Pancreas (tissue), 10 donors: ENCODE measurements around the gene NTSR1. TPM values are rescaled to one million over a fixed set of nuclear protein-coding genes. Genes with fewer than 3 reads are reported as not detected.

ENCODE experiments used
- ATAC-seq, 4 donors: fragments of 200-7000 bp; cut with Tn5 transposase; one replicate each; pipeline versions ENCODE4 v1.8.0 to v1.9.1; 2020; ENCODE audit warnings: mild to moderate bottlenecking in 4 of 4, moderate library complexity in 4 of 4
- DNase-seq, 6 donors: peaks; one replicate each; pipeline ENCODE4 v3.0.0-alpha.2; 2020
- FAIRE-seq: peaks from 2 replicates; lab custom pipeline; 2012; peaks lifted over from hg19 to GRCh38; lab: Jason Lieb, UNC
- H3K27ac ChIP-seq, 4 donors: fragments of 200-600 bp; sonication (generic); 1 replicate in 3 of 4; 2 replicates in 1 of 4; pipeline versions ENCODE4 v1.5.0 to v1.8.0; 2020
- H3K27me3 ChIP-seq, 4 donors: fragments of 200-600 bp; one replicate each; pipeline ENCODE4 v1.8.0; 2021
- H3K36me3 ChIP-seq, 3 donors: fragments of 200-600 bp; sonication (generic) in 1 of 3; one replicate each; pipeline versions ENCODE4 v1.5.0 to v1.8.0; 2020 to 2021
- H3K4me1 ChIP-seq, 3 donors: fragments of 200-600 bp; one replicate each; pipeline ENCODE4 v1.8.0; 2021
- H3K4me3 ChIP-seq, 4 donors: fragments of 200-600 bp; sonication (generic) in 2 of 4; one replicate each; pipeline versions ENCODE4 v1.5.0 to v1.8.0; 2020 to 2021
- H3K9me3 ChIP-seq, 4 donors: fragments of 200-600 bp; one replicate each; pipeline ENCODE4 v1.8.0; 2021
- WGBS, 2 donors: extraction: QIAGEN DNeasy Blood & Tissue Kit; methylation state at CpG; one replicate each; pipeline ENCODE4 v1.1.7; 2013; 5-methylcytosine and 5-hydroxymethylcytosine counted together
- intact Hi-C, 3 donors: fragments of 100-400 bp; cut with DNase I; formaldehyde crosslinking; loops; one replicate each; pipeline versions ENCODE4 v1.11.1 to v1.14.2; 2022
- polyA plus RNA-seq, 2 donors: library from polyadenylated mRNA; stranded (reverse); fragments of 200-250 nt; gene quantifications; one replicate each; pipeline ENCODE4 v1.2.3, GENCODE V29; 2013
- total RNA-seq, 6 donors: library from RNA; stranded (reverse); fragmentation: NEBNext Ultra II Directional in 4 of 6; extraction: Animal tissue kit (Norgen Biotek cat#: 25700) in 4 of 6; gene quantifications; one replicate each; pipeline versions ENCODE4 v1.2.1 to v1.2.4, GENCODE V29; 2021 to 2023
- TF ChIP-seq, protein P1 (sequence below), 4 donors: fragments of 200-600 bp; sonication (generic) in 3 of 4; IDR thresholded peaks; one replicate each; pipeline versions ENCODE4 v1.5.0 to v1.8.0; 2021; ENCODE audit warnings: antibody characterized with exemption in 4 of 4
- donor health status: healthy with polysubstance abuse.
- donor health status: DM: no; HTN: no; CAD: no; lungs with moderate emphysema.
- donor health status: DM: no; HTN: no; CAD: no.
- donor health status: control.
- donor health status: control.
- donor health status: Bipolar disorder and iron deficiency.
- donor health status: DM: yes; HTN: yes; CAD: no.
- donor health status: DM: no; HTN: no; CAD: no.
- donor health status: DM: no; HTN: no; CAD: no.
- donor health status: DM: yes; HTN: yes; CAD: no.

NTSR1 gene
- total and polyA plus RNA-seq, 8 donors: 0.02 to 0.15 (median 0.09) TPM; not detected in 2

DNA sequence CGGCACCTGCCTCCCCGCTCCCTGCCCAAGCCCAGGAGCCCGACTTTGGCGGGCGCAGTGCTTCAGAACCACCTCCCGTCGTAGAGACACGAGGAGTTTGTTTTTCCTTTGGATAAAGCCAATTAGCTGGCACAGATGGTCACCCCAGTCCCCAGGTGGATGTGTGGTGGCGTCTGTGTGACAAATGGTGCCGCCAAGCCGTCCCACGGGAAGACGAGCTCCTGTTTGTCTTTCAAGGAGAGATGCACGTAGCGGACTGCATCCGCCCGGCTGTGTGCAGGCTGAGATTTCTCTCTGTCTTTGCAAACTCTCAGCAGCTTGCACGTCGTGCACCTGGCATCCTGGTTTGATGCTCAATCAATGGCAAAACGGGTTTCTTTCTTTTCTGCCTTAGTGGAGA, 71.6 kb downstream of the NTSR1 start:
- Histone ChIP-seq H3K9me3 (no peaks in the 10 kb centered on the region), H3K27ac (no peak overlapping the region), H3K36me3 (no peaks in the 10 kb centered on the region), H3K27me3 (no peaks in the 10 kb centered on the region), H3K4me1 (no peaks in the 10 kb centered on the region), H3K4me3 (no peak overlapping the region)
- FAIRE-seq (no peak), DNase-seq (no peak), ATAC-seq (no peak)
- 36 to 51% methylated on average over 20 of the region's 20 CpGs for WGBS, 2 donors
- TF ChIP-seq, protein P1, sequence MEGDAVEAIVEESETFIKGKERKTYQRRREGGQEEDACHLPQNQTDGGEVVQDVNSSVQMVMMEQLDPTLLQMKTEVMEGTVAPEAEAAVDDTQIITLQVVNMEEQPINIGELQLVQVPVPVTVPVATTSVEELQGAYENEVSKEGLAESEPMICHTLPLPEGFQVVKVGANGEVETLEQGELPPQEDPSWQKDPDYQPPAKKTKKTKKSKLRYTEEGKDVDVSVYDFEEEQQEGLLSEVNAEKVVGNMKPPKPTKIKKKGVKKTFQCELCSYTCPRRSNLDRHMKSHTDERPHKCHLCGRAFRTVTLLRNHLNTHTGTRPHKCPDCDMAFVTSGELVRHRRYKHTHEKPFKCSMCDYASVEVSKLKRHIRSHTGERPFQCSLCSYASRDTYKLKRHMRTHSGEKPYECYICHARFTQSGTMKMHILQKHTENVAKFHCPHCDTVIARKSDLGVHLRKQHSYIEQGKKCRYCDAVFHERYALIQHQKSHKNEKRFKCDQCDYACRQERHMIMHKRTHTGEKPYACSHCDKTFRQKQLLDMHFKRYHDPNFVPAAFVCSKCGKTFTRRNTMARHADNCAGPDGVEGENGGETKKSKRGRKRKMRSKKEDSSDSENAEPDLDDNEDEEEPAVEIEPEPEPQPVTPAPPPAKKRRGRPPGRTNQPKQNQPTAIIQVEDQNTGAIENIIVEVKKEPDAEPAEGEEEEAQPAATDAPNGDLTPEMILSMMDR (IDR thresholded peaks at IDR 0.05): no peak
- intact Hi-C loops: loop anchor here in 2 of 3 donors (5.0 to 10.0 kb wide), 3 partner anchors 95 to 275 kb away; no protein-coding TSS in a partner anchor

- TF ChIP-seq, protein P1 (IDR thresholded peaks at IDR 0.05): no peak
- WGBS, 2 donors: 66 to 78% methylated on average over 17 of the region's 17 CpGs
- no peaks in the 10 kb centered on the region for H3K27me3 ChIP-seq
- intact Hi-C loops: loop anchor here in 2 of 3 donors (5.0 to 10.0 kb wide), 3 partner anchors 96 to 276 kb away; no protein-coding TSS in a partner anchor
- H3K36me3 ChIP-seq: no peaks in the 10 kb centered on the region
- no peak for FAIRE-seq
- H3K4me1 ChIP-seq: no peaks in the 10 kb centered on the region
- DNase-seq: no peak
- H3K9me3 ChIP-seq: no peaks in the 10 kb centered on the region
- no peak overlapping the region for H3K27ac ChIP-seq
- H3K4me3 ChIP-seq: no peak overlapping the region
- no peak for ATAC-seq
Measured at GRCh38 chr20:62780696-62781095, 72.1 kb downstream of the NTSR1 start.

DNA sequence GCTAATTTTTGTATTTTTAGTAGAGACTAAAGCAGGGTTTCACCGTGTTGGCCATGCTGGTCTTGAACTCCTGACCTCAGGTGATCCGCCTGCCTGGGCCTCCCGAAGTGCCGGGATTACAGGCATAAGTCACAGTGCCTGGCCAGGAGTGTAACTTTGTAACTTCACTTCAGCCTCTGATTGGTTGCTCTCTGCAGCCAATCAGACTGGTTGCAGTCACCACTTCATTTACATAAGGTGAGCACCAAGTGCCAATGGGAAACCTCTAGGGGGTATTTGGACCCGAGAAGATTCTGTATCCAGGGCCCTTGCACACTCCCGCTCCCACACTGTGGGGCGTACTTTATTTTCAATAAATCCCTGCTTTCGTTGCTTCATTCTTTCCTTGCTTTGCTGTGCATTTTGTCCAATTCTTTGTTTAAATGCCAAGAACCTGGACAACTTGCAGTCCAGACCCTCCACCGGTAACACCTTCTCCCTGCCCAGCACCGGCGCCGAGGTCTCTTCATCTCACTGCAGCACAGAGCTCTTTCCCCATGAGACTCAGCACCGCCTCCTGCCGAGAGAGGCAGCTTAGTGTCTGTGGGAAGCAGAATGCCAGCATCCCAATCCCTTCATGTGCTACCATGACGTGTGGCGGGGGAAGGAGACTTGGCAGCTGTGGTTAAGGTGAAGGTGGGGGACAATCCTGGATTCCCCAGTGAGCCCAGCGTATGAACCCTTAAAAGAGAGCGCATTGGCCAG, 73.7 kb downstream of the NTSR1 start:
- no peak for DNase-seq
- Histone ChIP-seq H3K4me3 (no peak overlapping the region), H3K36me3 (no peaks in the 10 kb centered on the region), H3K27me3 (no peaks in the 10 kb centered on the region), H3K4me1 (no peaks in the 10 kb centered on the region), H3K27ac (no peak overlapping the region), H3K9me3 (no peaks in the 10 kb centered on the region)
- intact Hi-C loops: loop anchor here in 2 of 3 donors (5.0 to 10.0 kb wide), 3 partner anchors 98 to 278 kb away; no protein-coding TSS in a partner anchor
- ATAC-seq: no peak
- TF ChIP-seq, protein P1 (IDR thresholded peaks at IDR 0.05): no peak
- FAIRE-seq: no peak
- WGBS, 2 donors: 69 to 81% methylated on average over 18 of the region's 18 CpGs

GRCh38 chr20:62782893-62783278, 74.2 kb downstream of the NTSR1 start:
- ATAC-seq: no peak
- Histone ChIP-seq H3K36me3 (no peaks in the 10 kb centered on the region), H3K4me1 (no peaks in the 10 kb centered on the region), H3K4me3 (no peak overlapping the region), H3K9me3 (no peaks in the 10 kb centered on the region), H3K27me3 (no peaks in the 10 kb centered on the region), H3K27ac (no peak overlapping the region)
- intact Hi-C loops: loop anchor here in 2 of 3 donors (5.0 to 10.0 kb wide), 3 partner anchors 98 to 278 kb away; no protein-coding TSS in a partner anchor
- TF ChIP-seq, protein P1 (IDR thresholded peaks at IDR 0.05): no peak
- 46 to 51% methylated on average over 9 of the region's 9 CpGs for WGBS, 2 donors
- FAIRE-seq: no peak
- no peak for DNase-seq

DNA sequence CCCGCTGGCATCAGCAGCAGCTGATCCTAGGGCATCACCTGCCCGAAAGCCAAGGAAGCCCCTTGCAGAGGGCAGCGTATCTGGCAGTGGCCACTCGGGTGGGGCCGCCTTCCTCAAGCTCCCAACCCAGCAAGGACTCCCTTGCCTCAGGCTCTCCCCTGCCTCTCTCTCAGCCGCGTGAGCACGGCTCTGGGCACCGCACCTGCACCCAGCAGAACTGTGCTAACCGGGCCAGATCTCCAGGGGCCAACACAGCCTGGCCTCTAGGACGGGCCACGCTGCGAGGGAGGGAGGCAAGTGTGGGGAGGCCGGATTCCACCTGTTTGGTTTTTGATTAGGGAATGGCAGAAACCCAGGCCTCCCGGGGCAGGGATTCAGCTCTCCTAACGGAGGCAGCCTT, 75.9 kb downstream of the NTSR1 start:
- intact Hi-C loops: loop anchor here in 2 of 3 donors (5.0 to 10.0 kb wide), 3 partner anchors 100 to 280 kb away; no protein-coding TSS in a partner anchor
- TF ChIP-seq, protein P1 (IDR thresholded peaks at IDR 0.05): no peak
- Histone ChIP-seq H3K27ac (no peak overlapping the region), H3K4me1 (no peaks in the 10 kb centered on the region), H3K4me3 (no peak overlapping the region), H3K27me3 (no peaks in the 10 kb centered on the region), H3K9me3 (no peaks in the 10 kb centered on the region), H3K36me3 (no peaks in the 10 kb centered on the region)
- ATAC-seq (no peak), DNase-seq (no peak), FAIRE-seq (no peak)
- 66 to 74% methylated on average over 16 of the region's 16 CpGs for WGBS, 2 donors
